ENCODE results near the gene ACTL6B. TPM values are rescaled to one million over a fixed set of nuclear protein-coding genes. Genes with fewer than 3 reads are reported as not detected.

ACTL6B gene
- polyA plus RNA-seq, 1 donor (not counting 4 experiments of a cell fraction or from before 2014, with no cell fraction given), result not detected

GRCh38 chr7:100642534-100642907 lies 13.7 kb downstream of the ACTL6B start:
- Histone ChIP-seq H3K9me3 (ENCODE audit: control insufficient read depth, low read depth, low read length) (no peaks in the 10 kb centered on the region), H3K79me2 (ENCODE audit: control insufficient read depth, insufficient read depth, low read length) (no peaks in the 10 kb centered on the region), H3K9ac (ENCODE audit: control insufficient read depth, extremely low read depth, insufficient read depth, low read length) (no peak overlapping the region), H3K9me1 (ENCODE audit: control insufficient read depth, extremely low read depth, insufficient read depth, low read length) (no peaks in the 10 kb centered on the region), H3K4me1 (ENCODE audit: control insufficient read depth, extremely low read depth, insufficient read depth, low read length) (no peaks in the 10 kb centered on the region), H4K20me1 (ENCODE audit: control insufficient read depth, extremely low read depth, insufficient read depth, low read length) (no peaks in the 10 kb centered on the region), H3K36me3 (ENCODE audit: control insufficient read depth in 2 of 2, extremely low read depth in 1 of 2, insufficient read depth in 2 of 2, low read length in 2 of 2) (no peaks in the 10 kb centered on the region), H3K27me3 (ENCODE audit: control insufficient read depth, extremely low read depth, insufficient read depth, low read length) (no peaks in the 10 kb centered on the region), H3K4me2 (ENCODE audit: control insufficient read depth, extremely low read depth, insufficient read depth, low read depth, low read length) (no peak overlapping the region), H3K27ac (ENCODE audit: control insufficient read depth, insufficient read depth, low read length) (no peak overlapping the region), H2AFZ (ENCODE audit: control insufficient read depth, low read length) (no peak overlapping the region), H3K4me3 (ENCODE audit: control insufficient read depth in 2 of 3, extremely low read depth in 1 of 3, insufficient read depth in 2 of 3, low read depth in 1 of 3, low read length in 3 of 3) (no peak overlapping the region)
- dilution Hi-C loops (cut with MboI; ENCODE audit: extremely low pct_ligation_motif_present, low sequenced_read_pairs), result no loop called here
- DNase-seq (ENCODE audit: low read depth, low spot score) (no peak), FAIRE-seq (no peak)
- TF ChIP-seq EZH2 (IDR thresholded peaks at IDR 0.05; ENCODE audit: low read length) (no peak), CTCF (optimal IDR thresholded peaks at IDR 0.05 in 1 of 3, IDR thresholded peaks at IDR 0.05 in 1 of 3, conservative IDR thresholded peaks at IDR 0.05 in 1 of 3; ENCODE audit: extremely low read depth in 1 of 3, insufficient read depth in 2 of 3, low read length in 3 of 3) (no peak)

- no peak for FAIRE-seq
These were observed 14.3 kb downstream of the ACTL6B start for GRCh38 chr7:100641860-100642533.

More at GRCh38 chr7:100641860-100642533, 14.3 kb downstream of the ACTL6B start:
- H3K4me2 ChIP-seq (ENCODE audit: control insufficient read depth, extremely low read depth, insufficient read depth, low read depth, low read length), result no peak overlapping the region
- no peaks in the 10 kb centered on the region for H3K9me3 ChIP-seq (ENCODE audit: control insufficient read depth, low read depth, low read length)
- H3K27ac ChIP-seq (ENCODE audit: control insufficient read depth, insufficient read depth, low read length), result no peak overlapping the region
- dilution Hi-C loops (cut with MboI; ENCODE audit: extremely low pct_ligation_motif_present, low sequenced_read_pairs), result no loop called here
- H3K79me2 ChIP-seq (ENCODE audit: control insufficient read depth, insufficient read depth, low read length), result no peaks in the 10 kb centered on the region
- H3K9me1 ChIP-seq (ENCODE audit: control insufficient read depth, extremely low read depth, insufficient read depth, low read length), result no peaks in the 10 kb centered on the region
- no peak for DNase-seq (ENCODE audit: low read depth, low spot score)
- TF ChIP-seq CTCF (optimal IDR thresholded peaks at IDR 0.05 in 1 of 3, IDR thresholded peaks at IDR 0.05 in 1 of 3, conservative IDR thresholded peaks at IDR 0.05 in 1 of 3; ENCODE audit: extremely low read depth in 1 of 3, insufficient read depth in 2 of 3, low read length in 3 of 3), result no peak
- no peak for TF ChIP-seq EZH2 (IDR thresholded peaks at IDR 0.05; ENCODE audit: low read length)
- no peak overlapping the region for H3K9ac ChIP-seq (ENCODE audit: control insufficient read depth, extremely low read depth, insufficient read depth, low read length)
- no peak overlapping the region for H2AFZ ChIP-seq (ENCODE audit: control insufficient read depth, low read length)
- H4K20me1 ChIP-seq (ENCODE audit: control insufficient read depth, extremely low read depth, insufficient read depth, low read length), result no peaks in the 10 kb centered on the region
- no peak overlapping the region for H3K4me3 ChIP-seq (ENCODE audit: control insufficient read depth in 2 of 3, extremely low read depth in 1 of 3, insufficient read depth in 2 of 3, low read depth in 1 of 3, low read length in 3 of 3)
- no peaks in the 10 kb centered on the region for H3K4me1 ChIP-seq (ENCODE audit: control insufficient read depth, extremely low read depth, insufficient read depth, low read length)
- H3K36me3 ChIP-seq (ENCODE audit: control insufficient read depth in 2 of 2, extremely low read depth in 1 of 2, insufficient read depth in 2 of 2, low read length in 2 of 2), result no peaks in the 10 kb centered on the region
- no peaks in the 10 kb centered on the region for H3K27me3 ChIP-seq (ENCODE audit: control insufficient read depth, extremely low read depth, insufficient read depth, low read length)
